ENCODE measurements around the gene ZSCAN2.

ZSCAN2 gene

DNA sequence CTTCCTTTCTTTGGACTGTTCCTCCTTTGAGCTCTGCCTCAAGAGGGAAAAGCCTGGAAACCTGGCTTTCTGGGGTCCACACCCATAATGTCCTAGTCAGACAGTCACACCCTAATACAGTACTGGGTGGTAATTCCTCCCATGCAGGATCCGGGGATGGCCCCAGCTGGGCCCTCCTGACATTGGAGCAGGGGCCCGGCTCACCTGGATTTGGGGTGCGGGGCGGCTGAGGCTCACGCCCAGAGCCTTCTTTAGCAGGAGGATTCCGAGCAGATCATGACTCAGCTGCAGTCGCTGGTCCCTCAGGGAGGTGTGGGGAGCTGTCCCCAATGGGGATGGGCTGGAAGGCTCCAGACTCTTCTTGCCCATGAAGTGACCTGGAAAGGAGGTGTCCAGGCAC lies 56.2 kb downstream of the ZSCAN2 start:
- TF ChIP-seq, protein P1, sequence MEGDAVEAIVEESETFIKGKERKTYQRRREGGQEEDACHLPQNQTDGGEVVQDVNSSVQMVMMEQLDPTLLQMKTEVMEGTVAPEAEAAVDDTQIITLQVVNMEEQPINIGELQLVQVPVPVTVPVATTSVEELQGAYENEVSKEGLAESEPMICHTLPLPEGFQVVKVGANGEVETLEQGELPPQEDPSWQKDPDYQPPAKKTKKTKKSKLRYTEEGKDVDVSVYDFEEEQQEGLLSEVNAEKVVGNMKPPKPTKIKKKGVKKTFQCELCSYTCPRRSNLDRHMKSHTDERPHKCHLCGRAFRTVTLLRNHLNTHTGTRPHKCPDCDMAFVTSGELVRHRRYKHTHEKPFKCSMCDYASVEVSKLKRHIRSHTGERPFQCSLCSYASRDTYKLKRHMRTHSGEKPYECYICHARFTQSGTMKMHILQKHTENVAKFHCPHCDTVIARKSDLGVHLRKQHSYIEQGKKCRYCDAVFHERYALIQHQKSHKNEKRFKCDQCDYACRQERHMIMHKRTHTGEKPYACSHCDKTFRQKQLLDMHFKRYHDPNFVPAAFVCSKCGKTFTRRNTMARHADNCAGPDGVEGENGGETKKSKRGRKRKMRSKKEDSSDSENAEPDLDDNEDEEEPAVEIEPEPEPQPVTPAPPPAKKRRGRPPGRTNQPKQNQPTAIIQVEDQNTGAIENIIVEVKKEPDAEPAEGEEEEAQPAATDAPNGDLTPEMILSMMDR (IDR thresholded peaks at IDR 0.05; ENCODE audit: low read depth, low read length) = no peak
- no peak overlapping the region for H3K4me3 ChIP-seq (ENCODE audit: low read depth, low read length)

DNA sequence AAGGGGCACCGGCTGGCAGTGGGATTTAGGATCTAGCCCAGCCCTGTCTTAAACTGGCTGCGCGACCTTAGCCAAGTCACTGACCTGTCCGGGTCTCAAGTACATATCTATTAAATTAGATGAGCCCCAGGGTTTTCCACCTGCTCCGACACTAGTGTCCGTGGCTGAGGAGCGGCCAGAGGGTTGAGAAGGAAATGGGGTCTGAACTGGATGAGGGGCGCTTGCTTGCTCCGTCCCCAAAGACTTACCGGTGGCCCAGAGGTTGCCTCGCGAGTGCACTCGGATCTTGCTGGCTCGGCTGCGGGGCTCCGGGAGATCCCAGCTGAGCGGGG lies 56.9 kb downstream of the ZSCAN2 start:
- peak overlapping the region; percentile 56 for H3K4me3 ChIP-seq (ENCODE audit: low read depth, low read length)
- TF ChIP-seq, protein P1 (IDR thresholded peaks at IDR 0.05; ENCODE audit: low read depth, low read length) = no peak

DNA sequence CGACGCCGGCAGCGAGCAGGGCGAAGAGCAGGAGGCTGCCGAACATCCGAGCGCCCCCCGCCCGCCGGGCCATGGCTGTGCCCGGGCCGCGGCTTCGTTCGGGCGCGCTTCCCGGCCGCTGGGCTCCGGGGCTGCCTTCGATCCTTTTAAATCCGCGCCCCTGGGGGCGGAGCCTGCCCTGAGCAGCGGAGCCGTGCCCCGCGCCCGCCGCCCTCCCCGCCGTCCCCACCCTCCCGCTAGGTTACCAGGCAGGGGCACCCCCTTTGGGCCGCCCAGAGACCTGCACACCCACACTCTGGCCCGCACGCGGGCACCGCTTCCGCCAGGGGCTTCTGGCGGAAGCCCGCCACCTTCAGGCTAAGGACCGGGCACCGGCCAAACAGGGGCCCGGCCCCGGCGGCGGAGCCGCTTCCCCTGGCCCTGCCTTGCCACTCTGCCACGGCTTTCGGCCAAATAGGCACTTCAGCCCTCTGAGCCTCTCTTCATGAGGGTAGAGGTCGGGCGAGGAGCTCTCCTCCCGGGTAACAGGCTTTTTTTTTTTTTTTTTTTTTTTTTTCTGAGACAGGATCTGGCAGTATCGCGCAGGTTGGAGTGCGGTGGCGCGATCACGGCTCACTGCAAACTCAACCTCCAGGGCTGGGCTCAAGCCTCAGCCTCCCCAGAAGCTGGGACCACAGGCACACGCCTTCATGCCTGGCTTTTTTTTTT lies 57.4 kb downstream of the ZSCAN2 start, which contains the start of gene NMB:
TSS of gene NMB (minus strand) at position 120 of the 708 bp plus-strand sequence. CDS start at position 73, 47 bp downstream.
- TF ChIP-seq, protein P1 (IDR thresholded peaks at IDR 0.05; ENCODE audit: low read depth, low read length) = peak; percentile 44
- H3K4me3 ChIP-seq (ENCODE audit: low read depth, low read length) = peak within 1 kb of the TSS; percentile 56

DNA sequence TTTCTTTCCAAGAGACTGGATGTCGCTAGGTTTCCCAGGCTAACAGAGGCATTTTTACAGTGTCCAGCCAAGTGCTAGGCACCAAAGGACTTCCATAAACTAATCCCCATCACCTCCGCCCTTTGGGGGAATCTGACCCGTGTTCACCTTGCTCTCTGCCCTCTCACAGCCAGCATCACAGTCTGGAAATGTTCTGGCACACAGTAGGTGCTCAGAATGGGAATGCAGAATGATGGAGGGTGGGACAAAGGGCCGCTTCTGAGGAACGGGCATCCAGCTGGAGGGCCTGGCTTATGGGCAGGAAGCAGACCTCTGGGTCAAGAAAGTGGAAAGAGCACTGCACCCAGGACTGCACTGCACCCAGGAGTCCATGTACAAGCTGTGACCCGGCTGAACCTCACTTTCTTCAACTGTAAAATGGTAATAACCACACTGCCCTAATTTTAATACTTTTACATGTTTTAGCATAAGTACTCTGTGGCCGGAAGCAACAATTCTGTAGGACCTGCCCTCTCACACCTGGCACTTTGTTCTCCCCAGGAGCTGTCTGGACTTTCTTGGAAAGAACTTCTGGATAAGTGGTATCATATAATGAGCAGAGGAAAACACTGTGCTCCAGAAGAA lies 58.1 kb downstream of the ZSCAN2 start:
- TF ChIP-seq, protein P1 (IDR thresholded peaks at IDR 0.05; ENCODE audit: low read depth, low read length) = no peak
- H3K4me3 ChIP-seq (ENCODE audit: low read depth, low read length) = peak overlapping the region; percentile 56; the same call in 1 of the 2 replicates

DNA sequence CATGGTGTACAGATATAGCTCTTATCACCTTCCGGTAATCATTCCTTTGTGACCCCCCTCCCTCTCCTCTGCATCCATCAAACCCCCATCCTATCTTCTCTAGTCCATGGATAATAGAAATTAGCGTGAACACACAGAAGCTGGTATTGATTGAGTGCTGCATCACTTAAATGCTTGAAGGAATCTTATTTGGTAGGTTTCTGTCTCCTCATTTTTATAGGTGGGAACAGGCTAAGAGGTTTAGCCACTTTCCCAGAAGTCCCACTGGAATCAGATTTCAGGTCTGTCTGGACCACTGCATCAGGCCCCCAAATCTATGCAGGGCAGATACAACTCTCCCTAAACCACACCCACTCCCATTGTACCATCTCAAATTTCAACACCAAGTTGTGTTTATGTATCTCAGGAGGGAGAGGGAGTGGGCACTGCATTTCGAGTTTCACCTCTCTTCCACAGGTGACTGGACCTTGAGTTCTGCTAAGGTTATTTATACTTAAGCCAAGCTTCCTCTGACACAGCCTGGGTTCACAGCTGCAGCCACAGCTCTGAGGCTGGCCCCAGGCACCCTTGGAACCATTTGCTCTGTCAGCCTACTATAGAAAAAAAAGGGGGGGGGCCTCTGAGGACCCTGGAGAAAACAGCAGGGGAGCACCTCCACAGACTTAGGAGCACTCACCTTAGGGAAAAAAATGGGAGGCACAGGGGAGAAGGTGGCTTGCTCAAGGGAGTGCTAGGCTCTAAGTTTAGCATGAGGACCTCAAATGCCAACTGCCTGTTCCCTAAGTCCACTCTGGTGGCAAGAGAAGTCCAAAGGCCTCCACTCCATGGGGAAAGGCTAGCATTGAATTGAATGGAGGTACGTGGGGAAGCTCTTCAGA lies 59.3 kb downstream of the ZSCAN2 start:
- no peak overlapping the region for H3K4me3 ChIP-seq (ENCODE audit: low read depth, low read length)
- TF ChIP-seq, protein P1 (IDR thresholded peaks at IDR 0.05; ENCODE audit: low read depth, low read length) = no peak

DNA sequence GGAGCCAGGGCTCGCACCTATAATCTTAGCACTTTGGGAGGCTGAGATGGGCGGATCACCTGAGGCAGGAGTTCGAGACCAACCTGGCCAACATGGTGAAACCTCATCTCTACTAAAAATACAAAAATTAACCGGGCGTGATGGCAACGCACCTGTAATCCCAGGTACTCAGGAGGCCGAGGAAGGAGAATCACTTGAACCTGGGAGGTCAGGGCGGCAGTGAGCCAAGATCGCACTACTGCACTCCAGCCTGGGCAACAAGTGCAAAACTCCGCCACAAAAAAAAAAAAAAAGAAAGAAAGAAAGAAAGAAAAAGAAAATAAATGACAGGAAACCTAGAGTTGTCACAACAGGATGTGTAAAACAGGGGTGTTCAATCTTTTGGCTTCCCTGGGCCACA lies 60.2 kb downstream of the ZSCAN2 start:
- H3K4me3 ChIP-seq (ENCODE audit: low read depth, low read length) = no peak overlapping the region

More for the DNA sequence above, 60.2 kb downstream of the ZSCAN2 start:
- TF ChIP-seq, protein P1 (IDR thresholded peaks at IDR 0.05; ENCODE audit: low read depth, low read length) = no peak

Data from WI38 (cell line).